Raji (cell line): ENCODE results near the gene SPTBN5.

ENCODE experiments used
- POLR2A ChIP-seq: IDR thresholded peaks from 2 replicates; pipeline ENCODE4 v1.6.1; 2011; ENCODE audit warnings: low read depth, low read length, control low read depth; ENCODE audit not compliant: insufficient read depth

Gene SPTBN5

GRCh38 chr15:41856716-41857115 lies 37.1 kb downstream of the SPTBN5 start:
- no peak for TF ChIP-seq POLR2A

GRCh38 chr15:41856262-41856661 lies 37.6 kb downstream of the SPTBN5 start:
- no peak for TF ChIP-seq POLR2A

- TF ChIP-seq POLR2A: no peak
These were observed 38.4 kb downstream of the SPTBN5 start for GRCh38 chr15:41855261-41855961.

GRCh38 chr15:41854443-41854842 lies 39.4 kb downstream of the SPTBN5 start:
- TF ChIP-seq POLR2A: no peak

GRCh38 chr15:41853831-41854230 lies 40.0 kb downstream of the SPTBN5 start:
- TF ChIP-seq POLR2A: no peak

- TF ChIP-seq POLR2A: no peak
These were observed 40.9 kb downstream of the SPTBN5 start for GRCh38 chr15:41852736-41853590.

GRCh38 chr15:41851755-41852370 lies 42.0 kb downstream of the SPTBN5 start:
- no peak for TF ChIP-seq POLR2A

- TF ChIP-seq POLR2A: no peak
These were observed 42.7 kb downstream of the SPTBN5 start for GRCh38 chr15:41851167-41851523.

- no peak for TF ChIP-seq POLR2A
These were observed 43.2 kb downstream of the SPTBN5 start for GRCh38 chr15:41850482-41851166.

- no peak for TF ChIP-seq POLR2A
These were observed 44.0 kb downstream of the SPTBN5 start for GRCh38 chr15:41849861-41850260.

GRCh38 chr15:41849204-41849603 lies 44.6 kb downstream of the SPTBN5 start:
- TF ChIP-seq POLR2A: no peak

GRCh38 chr15:41848631-41849030 lies 45.2 kb downstream of the SPTBN5 start:
- no peak for TF ChIP-seq POLR2A

- TF ChIP-seq POLR2A: no peak
These were observed 45.9 kb downstream of the SPTBN5 start for GRCh38 chr15:41847981-41848380.

GRCh38 chr15:41847206-41847605 lies 46.6 kb downstream of the SPTBN5 start:
- no peak for TF ChIP-seq POLR2A

- no peak for TF ChIP-seq POLR2A
These were observed 49.0 kb downstream of the SPTBN5 start for GRCh38 chr15:41844814-41845213.
